GM21529 (cell line): ENCODE measurements around the gene PPM1E.

Experiments
- ATAC-seq: cut with Tn5 transposase; IDR thresholded peaks from one replicate; pipeline ENCODE4 v1.9.1; 2021; ENCODE audit not compliant: unreplicated experiment

The PPM1E gene

DNA sequence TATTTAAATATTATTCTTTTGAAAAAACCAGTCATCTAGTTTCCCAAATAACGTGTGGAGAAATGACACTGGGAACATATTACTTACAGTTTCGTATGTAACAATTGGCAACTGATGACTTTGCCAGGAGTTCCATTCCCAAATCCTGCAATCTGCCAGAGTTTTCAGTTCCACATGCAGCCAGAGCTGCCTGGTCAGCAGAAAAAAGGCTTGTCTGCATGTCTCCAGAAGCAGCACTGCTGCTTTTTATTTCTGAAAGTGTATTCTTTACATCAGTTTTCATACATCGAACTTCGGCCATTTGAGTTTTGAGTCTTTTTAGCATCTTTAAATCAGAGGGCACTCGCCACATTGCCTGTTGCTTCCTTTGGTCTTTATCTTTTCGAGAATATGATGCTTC lies 272.7 kb downstream of the PPM1E start:
- ATAC-seq = no peak

DNA sequence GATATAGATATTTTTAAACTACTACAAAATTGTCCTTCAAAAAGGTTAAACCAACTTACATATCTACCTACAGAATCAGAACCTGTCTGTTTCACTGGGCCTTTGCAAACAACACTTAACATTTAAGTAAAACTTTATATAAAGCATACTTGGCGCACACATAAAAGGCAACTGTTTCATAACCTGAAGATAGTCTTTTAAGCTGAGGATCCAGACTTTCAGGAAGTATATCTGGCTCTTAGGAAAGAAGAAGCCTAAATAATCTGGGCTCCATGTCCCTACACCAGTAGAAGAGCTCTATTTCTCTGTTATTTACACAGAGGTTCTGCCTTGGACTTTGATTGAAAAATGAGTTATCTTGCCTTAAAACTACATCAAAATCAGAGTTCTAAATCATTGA lies 275.2 kb downstream of the PPM1E start:
- no peak for ATAC-seq
